GM18502 (cell line): ENCODE measurements around the gene BUB1.
"Not testable (repeated sequence)": the region's sequence is repeated elsewhere in the genome, so short reads cannot be mapped to it uniquely, and the experiment has no call there.

Experiments used
- ATAC-seq: cut with Tn5 transposase; IDR thresholded peaks from one replicate; pipeline ENCODE4 v1.9.1; 2021; ENCODE audit warnings: mild to moderate bottlenecking; ENCODE audit not compliant: unreplicated experiment, poor library complexity

BUB1 gene

GRCh38 chr2:110691612-110692258 lies 13.9 kb upstream of the BUB1 start:
- ATAC-seq, result no peak

GRCh38 chr2:110690083-110690965 lies 12.5 kb upstream of the BUB1 start:
- no peak for ATAC-seq

GRCh38 chr2:110688594-110689091 lies 10.8 kb upstream of the BUB1 start:
- no peak for ATAC-seq

GRCh38 chr2:110687775-110688484 lies 10.1 kb upstream of the BUB1 start:
- not testable (repeated sequence) for ATAC-seq

GRCh38 chr2:110682872-110683271 lies 5.0 kb upstream of the BUB1 start:
- no peak for ATAC-seq

- ATAC-seq, result no peak
These were observed 4.4 kb upstream of the BUB1 start for GRCh38 chr2:110682267-110682666.

GRCh38 chr2:110680709-110681108 lies 2.8 kb upstream of the BUB1 start:
- no peak for ATAC-seq

GRCh38 chr2:110679865-110680264 lies 2.0 kb upstream of the BUB1 start:
- no peak for ATAC-seq

GRCh38 chr2:110679337-110679707 lies 1.5 kb upstream of the BUB1 start:
- ATAC-seq, result no peak

GRCh38 chr2:110678457-110679336 lies 834 bp upstream of the BUB1 start:
- ATAC-seq, result no peak

GRCh38 chr2:110677080-110677479 lies 783 bp downstream of the BUB1 start:
- ATAC-seq, result no peak

- ATAC-seq, result no peak
These were observed 2.2 kb downstream of the BUB1 start for GRCh38 chr2:110675679-110676078.

- ATAC-seq, result peak; percentile 86
These were observed 3.0 kb downstream of the BUB1 start for GRCh38 chr2:110674620-110675555.

- ATAC-seq, result no peak
These were observed 4.7 kb downstream of the BUB1 start for GRCh38 chr2:110673201-110673600.

- ATAC-seq, result no peak
These were observed 7.0 kb downstream of the BUB1 start for GRCh38 chr2:110670826-110671225.

- no peak for ATAC-seq
These were observed 8.8 kb downstream of the BUB1 start for GRCh38 chr2:110669079-110669478.

- ATAC-seq, result no peak
These were observed 10.8 kb downstream of the BUB1 start for GRCh38 chr2:110667071-110667470.

GRCh38 chr2:110664135-110664534 lies 13.7 kb downstream of the BUB1 start:
- no peak for ATAC-seq

- no peak for ATAC-seq
These were observed 15.3 kb downstream of the BUB1 start for GRCh38 chr2:110662560-110662959.
